HG02623 (cell line): Measurements from ENCODE around the gene ARSD.

Experiments
- ATAC-seq: cut with Tn5 transposase; IDR thresholded peaks from one replicate; pipeline ENCODE4 v1.9.1; 2021; ENCODE audit warnings: moderate library complexity; ENCODE audit not compliant: unreplicated experiment

The ARSD gene

GRCh38 chrX:2855761-2856160 is 73.4 kb downstream of the ARSD start:
- ATAC-seq = no peak

GRCh38 chrX:2854918-2855317 is 74.2 kb downstream of the ARSD start:
- ATAC-seq = no peak
